Body of pancreas (tissue), 4 donors: ENCODE data around the gene DOK6.

ENCODE experiments used
- CTCF ChIP-seq, 7 experiments: fragments of 450-650 bp in 4 of 7; fragments of 200-600 bp in 3 of 7; sonication (generic) in 3 of 7; IDR thresholded peaks; one replicate each; pipeline ENCODE4 v1.5.1; 2016 to 2019; ENCODE audit warnings: antibody characterized with exemption in 7 of 7
- POLR2A ChIP-seq, 3 donors: fragments of 450-650 bp; IDR thresholded peaks; one replicate each; pipeline ENCODE4 v1.6.1; 2016; ENCODE audit warnings: antibody characterized with exemption in 3 of 3, mild to moderate bottlenecking in 2 of 3

- TF ChIP-seq CTCF (IDR thresholded peaks at IDR 0.05): no peak
- TF ChIP-seq POLR2A (IDR thresholded peaks at IDR 0.05): no peak
These were observed 300.6 kb downstream of the DOK6 start for GRCh38 chr18:69701305-69701704.
